ENCODE data around the gene MORC4. TPM values are rescaled to one million over a fixed set of nuclear protein-coding genes. Genes with fewer than 3 reads are reported as not detected.
"Not testable (repeated sequence)": the region's sequence is repeated elsewhere in the genome, so short reads cannot be mapped to it uniquely, and the experiment has no call there.

The MORC4 gene
- total RNA-seq, 2 experiments from 2014 or later, result 7.7 to 8.6 TPM

DNA sequence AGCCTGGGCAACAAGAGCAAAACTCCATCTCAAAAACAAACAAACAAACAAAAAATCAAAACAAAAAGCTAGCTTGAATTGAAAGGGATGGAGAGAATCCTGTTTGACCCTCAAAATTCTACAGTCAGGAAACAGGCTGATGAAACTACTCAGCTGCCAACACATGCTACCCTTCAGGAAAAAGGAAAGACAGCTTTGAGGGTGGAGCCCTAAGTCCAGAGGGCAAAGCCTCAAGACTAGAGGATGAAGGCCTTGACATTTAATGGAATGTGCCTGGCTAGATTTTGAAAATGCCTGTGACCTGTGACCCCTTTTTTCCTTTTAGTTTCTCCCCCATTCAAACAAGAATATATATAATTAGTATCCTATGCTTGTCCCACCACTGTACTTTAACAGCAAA lies 27.1 kb downstream of the MORC4 start:
- no peak for ATAC-seq (ENCODE audit: low read depth)
- peaks cover 3% of the 10 kb centered on the region for H3K9me3 Mint-ChIP-seq
- H3K27me3 Mint-ChIP-seq, result no peaks in the 10 kb centered on the region
- DNase-seq, result no peak
- H3K36me3 Mint-ChIP-seq, result peaks cover 13% of the 10 kb centered on the region
- POLR2A ChIA-PET, result no interaction called here
- no peak overlapping the region for H3K27ac Mint-ChIP-seq
- no peak overlapping the region for H3K4me3 Mint-ChIP-seq
- H3K4me1 Mint-ChIP-seq, result no peaks in the 10 kb centered on the region

DNA sequence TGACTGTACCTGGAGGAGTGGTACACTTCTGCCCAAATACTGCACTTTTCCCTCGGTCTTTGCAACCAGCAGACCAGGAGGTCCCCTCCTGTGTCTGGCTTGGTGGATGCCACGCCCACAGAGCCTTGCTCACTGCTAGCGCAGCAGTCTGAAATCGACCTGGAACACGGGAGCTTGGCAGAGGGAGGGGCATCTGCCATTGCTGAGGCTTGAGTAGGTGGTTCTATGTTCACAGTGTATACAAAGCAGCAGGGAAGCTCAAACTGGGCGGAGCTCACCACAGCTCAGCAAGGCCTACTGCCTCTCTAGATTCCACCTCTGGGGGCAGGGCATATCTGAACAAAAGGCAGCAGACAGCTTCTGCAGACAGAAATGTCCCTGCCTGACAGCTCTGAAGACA lies 33.5 kb downstream of the MORC4 start:
- H3K9me3 Mint-ChIP-seq; DNase-seq; H3K27me3 Mint-ChIP-seq; ATAC-seq (ENCODE audit: low read depth); H3K4me1 Mint-ChIP-seq; H3K27ac Mint-ChIP-seq; H3K4me3 Mint-ChIP-seq; POLR2A ChIA-PET: not testable (repeated sequence)
- peaks cover 21% of the 10 kb centered on the region for H3K36me3 Mint-ChIP-seq

DNA sequence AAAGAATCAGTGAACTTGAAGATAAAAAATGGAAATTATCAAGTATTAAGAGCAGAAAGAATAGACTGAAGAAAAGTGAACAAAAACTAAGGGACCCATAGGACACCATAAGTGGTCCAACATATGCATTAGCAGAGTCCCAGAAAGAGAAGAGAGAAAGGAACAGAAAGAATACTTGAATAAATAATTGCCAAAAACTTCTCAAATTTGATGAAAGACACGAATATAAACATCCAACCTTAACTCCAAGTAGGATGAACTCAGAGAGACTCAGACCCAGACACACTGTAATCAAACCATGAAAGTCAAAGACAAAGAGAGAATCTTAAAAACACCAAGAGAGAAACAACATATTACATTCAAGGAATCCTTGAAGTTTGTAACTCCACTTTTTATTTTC lies 35.7 kb downstream of the MORC4 start:
- Mint-ChIP-seq H3K36me3 (peaks cover 21% of the 10 kb centered on the region), H3K27me3 (no peaks in the 10 kb centered on the region), H3K9me3 (peaks cover 3% of the 10 kb centered on the region), H3K4me3 (no peak overlapping the region), H3K4me1 (no peaks in the 10 kb centered on the region), H3K27ac (no peak overlapping the region)
- no peak for ATAC-seq (ENCODE audit: low read depth)
- POLR2A ChIA-PET, result no interaction called here
- no peak for DNase-seq

DNA sequence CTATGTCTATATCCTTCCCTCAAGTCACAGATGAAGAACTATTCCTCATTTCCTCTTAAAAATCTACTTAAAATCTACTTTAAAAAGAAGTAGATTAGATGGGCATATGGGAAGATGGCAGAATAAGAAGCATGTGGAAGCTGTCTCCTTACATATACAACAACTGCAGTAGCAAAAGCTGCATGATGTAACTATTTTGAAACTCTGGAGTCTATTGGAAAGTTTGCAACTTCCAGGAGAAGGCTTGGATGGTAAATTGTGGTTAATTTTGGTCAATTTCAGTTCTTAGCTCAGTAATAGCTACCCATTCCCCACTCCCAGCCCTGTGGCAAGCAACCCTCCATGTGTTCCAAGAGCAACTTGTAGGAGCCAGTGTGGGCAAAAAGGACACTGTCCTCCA lies 36.9 kb downstream of the MORC4 start:
- Mint-ChIP-seq H3K9me3 (no peaks in the 10 kb centered on the region), H3K36me3 (peaks cover 12% of the 10 kb centered on the region), H3K27me3 (no peaks in the 10 kb centered on the region), H3K4me3 (no peak overlapping the region), H3K4me1 (no peaks in the 10 kb centered on the region), H3K27ac (no peak overlapping the region)
- ATAC-seq (ENCODE audit: low read depth) (no peak), DNase-seq (no peak)
- POLR2A ChIA-PET, result no interaction called here

DNA sequence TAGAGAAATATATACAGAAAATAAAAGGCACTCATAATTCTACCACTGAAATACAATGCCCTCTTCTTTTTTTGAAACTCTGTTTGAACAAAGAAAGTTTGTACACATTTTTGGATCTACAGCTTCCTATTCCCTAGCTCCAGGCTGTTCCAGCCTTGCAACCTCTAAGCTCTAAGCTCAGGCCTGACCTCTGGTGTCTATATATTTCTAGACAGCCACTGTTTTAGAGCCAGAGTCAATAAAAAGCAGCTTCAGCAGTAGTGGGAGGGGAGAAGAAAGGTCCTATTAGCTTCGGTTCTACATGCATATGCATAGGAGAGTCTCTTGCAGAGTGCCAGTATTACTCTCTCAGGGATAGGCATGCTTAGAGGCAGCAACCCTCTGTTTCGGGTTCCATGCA lies 40.1 kb downstream of the MORC4 start:
- Mint-ChIP-seq H3K4me1 (no peaks in the 10 kb centered on the region), H3K27ac (no peak overlapping the region), H3K4me3 (no peak overlapping the region), H3K36me3 (peaks cover 4% of the 10 kb centered on the region), H3K9me3 (no peaks in the 10 kb centered on the region), H3K27me3 (no peaks in the 10 kb centered on the region)
- DNase-seq (no peak), ATAC-seq (ENCODE audit: low read depth) (no peak)
- POLR2A ChIA-PET, result no interaction called here

DNA sequence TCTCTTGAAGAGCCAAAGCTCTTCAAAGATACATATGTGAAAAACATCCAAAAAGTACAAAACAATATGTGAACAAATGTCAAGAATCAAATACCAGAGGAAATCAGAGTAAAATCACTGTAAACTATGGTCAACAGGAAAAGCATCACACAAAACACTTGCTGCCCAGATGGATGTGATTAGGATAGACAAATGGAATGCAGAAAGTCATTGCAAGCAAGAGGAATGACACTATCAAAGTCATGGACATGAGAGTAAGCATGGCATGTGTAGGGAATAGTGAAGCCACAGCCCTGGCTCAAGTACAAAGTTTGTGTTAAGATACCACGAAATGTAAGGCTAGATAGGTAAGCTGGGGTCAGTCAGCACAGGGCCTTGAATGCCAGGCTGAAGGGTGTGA lies 42.2 kb downstream of the MORC4 start:
- Mint-ChIP-seq H3K27ac (no peak overlapping the region), H3K27me3 (no peaks in the 10 kb centered on the region), H3K36me3 (peaks cover 2% of the 10 kb centered on the region), H3K4me1 (no peaks in the 10 kb centered on the region), H3K4me3 (no peak overlapping the region), H3K9me3 (no peaks in the 10 kb centered on the region)
- POLR2A ChIA-PET, result no interaction called here
- ATAC-seq (ENCODE audit: low read depth) (no peak), DNase-seq (no peak)

DNA sequence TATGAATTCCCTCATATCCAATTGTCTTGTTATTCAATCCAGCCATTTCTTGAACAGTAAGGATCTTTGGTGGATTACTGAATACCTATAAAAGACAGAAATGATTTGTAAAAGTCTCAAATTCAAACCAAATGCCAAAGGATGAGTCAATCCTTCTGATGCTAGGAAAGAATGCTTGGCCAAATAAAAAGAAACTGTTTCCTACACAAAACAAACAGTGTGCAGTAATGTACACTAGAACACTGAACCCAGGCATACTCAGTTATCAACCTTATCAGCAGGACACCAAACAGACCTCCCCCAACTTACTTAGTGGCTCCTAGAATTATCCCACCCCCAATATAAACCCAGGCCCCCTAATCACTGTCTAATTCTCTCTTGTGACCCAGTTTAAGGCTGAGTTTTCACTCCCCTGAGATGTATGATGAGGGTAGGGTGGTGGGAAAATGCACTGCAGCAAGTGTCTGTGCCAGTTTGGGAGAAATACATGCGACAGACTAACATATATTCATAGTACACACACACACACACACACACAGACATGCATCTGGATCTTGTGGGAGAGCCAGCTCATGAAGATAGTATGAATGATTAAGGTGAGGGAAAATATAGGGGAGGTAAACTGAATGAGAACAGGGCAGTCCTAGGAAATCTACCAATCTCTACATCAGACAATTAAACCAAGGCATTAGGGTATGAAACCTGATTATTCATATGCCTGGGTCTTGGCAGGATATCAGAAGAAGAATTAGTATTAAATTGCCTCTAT lies 44.8 kb downstream of the MORC4 start:
- no peak for DNase-seq
- H3K27me3 Mint-ChIP-seq, result no peaks in the 10 kb centered on the region
- no peaks in the 10 kb centered on the region for H3K4me1 Mint-ChIP-seq

DNA sequence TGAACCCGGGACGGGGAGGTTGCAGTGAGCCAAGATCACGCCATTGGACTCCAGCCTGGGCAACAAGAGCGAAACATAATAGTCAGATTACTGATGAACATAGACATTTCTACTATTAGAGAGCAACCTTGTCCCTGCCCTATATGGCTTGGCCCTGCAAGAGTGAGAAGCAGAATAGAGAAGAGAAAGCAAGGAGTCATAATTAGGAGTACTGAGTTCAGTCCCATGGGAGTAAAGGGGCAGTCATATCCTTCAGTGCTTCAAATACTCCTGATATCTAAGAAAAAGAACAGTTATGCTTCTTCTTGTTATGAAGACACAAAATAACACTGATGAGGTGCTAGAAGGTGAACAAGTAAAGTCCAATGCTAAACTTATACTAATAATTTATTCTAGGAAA lies 46.0 kb downstream of the MORC4 start:
- POLR2A ChIA-PET, result no interaction called here
- Mint-ChIP-seq H3K27me3 (no peaks in the 10 kb centered on the region), H3K36me3 (peaks cover 2% of the 10 kb centered on the region), H3K4me3 (no peak overlapping the region), H3K27ac (no peak overlapping the region), H3K4me1 (no peaks in the 10 kb centered on the region), H3K9me3 (no peaks in the 10 kb centered on the region)
- DNase-seq (no peak), ATAC-seq (ENCODE audit: low read depth) (no peak)

More for the DNA sequence above, 44.8 kb downstream of the MORC4 start:
- ATAC-seq (ENCODE audit: low read depth), result no peak
- Mint-ChIP-seq H3K36me3 (peaks cover 2% of the 10 kb centered on the region), H3K9me3 (no peaks in the 10 kb centered on the region), H3K27ac (no peak overlapping the region), H3K4me3 (no peak overlapping the region)
- POLR2A ChIA-PET, result no interaction called here

DNA sequence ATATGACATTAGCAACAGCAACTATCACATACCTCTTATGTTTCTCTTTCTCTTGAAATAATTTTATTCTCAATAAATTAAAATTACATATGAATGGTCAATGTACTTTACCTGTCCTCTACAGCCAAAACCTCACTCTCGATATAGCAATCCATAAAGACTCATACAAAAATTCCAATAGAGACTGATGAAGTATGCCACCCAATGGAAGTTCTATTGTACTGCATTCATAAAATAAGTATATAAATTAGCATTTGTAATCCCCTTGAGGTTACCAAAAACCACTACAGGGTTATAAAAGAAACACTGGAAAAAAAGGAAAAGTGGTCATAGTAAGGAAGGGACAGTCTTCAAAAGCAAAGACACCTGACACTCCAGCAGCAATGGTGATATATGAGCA lies 47.0 kb downstream of the MORC4 start:
- Mint-ChIP-seq H3K27ac (no peak overlapping the region), H3K9me3 (no peaks in the 10 kb centered on the region), H3K36me3 (peaks cover 2% of the 10 kb centered on the region), H3K27me3 (no peaks in the 10 kb centered on the region), H3K4me1 (no peaks in the 10 kb centered on the region), H3K4me3 (no peak overlapping the region)
- ATAC-seq (ENCODE audit: low read depth) (no peak), DNase-seq (no peak)
- POLR2A ChIA-PET, result no interaction called here

DNA sequence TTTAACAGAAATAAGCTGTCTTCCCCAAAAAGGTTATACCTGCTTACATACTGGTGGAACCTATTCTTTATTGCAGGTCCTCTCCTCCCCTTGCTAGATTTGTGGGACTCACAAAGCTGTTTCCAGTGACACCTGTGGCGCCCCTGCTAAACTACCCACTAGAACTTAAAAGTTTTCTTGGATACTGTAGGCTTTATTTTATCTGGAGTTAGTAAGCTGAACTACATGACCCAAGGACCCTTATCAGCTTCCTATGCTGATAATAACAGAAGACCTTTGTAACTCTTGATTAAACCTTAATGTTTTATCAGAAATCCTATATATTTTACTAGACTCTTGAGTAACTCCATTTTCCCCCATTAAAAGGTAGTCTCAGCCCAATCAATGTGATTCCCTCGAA lies 47.5 kb downstream of the MORC4 start:
- no peaks in the 10 kb centered on the region for H3K4me1 Mint-ChIP-seq
- H3K27me3 Mint-ChIP-seq, result no peaks in the 10 kb centered on the region
- no peaks in the 10 kb centered on the region for H3K9me3 Mint-ChIP-seq
- POLR2A ChIA-PET, result no interaction called here
- no peak overlapping the region for H3K4me3 Mint-ChIP-seq
- ATAC-seq (ENCODE audit: low read depth) (no peak), DNase-seq (no peak)
- peaks cover 2% of the 10 kb centered on the region for H3K36me3 Mint-ChIP-seq
- no peak overlapping the region for H3K27ac Mint-ChIP-seq

DNA sequence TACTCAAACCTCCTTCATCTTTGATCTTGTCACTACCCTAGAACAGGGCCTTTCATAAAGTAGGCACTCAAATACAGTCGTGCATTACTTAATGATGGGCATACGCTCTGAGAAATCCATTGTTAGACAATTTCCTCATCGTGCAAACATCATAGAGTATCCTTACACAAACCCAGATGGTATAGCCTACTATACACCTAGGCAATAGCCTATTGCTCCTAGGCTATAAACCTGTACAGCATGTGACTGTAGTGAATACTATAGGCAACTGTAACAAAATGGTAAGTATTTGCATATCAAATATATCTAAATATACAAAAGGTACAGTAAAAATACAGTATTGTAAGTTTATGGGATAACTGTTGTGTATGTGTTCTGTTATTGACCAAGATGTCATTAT lies 47.9 kb downstream of the MORC4 start:
- ATAC-seq (ENCODE audit: low read depth), result no peak
- no peaks in the 10 kb centered on the region for H3K9me3 Mint-ChIP-seq
- POLR2A ChIA-PET, result interaction anchor here (0.7 kb wide), 1 partner anchor 15 kb away, joined by 7 read pairs; no protein-coding TSS in a partner anchor

DNA sequence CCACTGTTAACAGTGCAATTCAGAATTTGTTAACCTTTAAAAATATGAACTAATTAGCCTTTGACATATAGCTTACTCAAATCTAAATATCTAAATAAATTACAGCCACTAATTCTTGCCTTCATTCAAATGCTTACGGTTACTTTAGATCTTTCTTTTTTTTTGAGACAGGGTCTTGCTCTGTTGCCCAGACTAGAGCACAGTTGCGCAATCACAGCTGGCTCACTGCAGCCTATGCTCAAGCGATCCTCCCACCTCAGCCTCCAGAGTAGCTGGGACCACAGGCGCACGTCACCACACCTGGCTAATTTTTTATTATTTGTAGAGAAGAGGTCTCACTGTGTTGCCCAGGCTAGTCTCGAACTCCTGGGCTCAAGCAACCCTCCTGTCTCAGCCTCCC lies 48.8 kb downstream of the MORC4 start:
- H3K9me3 Mint-ChIP-seq, result no peaks in the 10 kb centered on the region
- no peaks in the 10 kb centered on the region for H3K4me1 Mint-ChIP-seq
- peaks cover 2% of the 10 kb centered on the region for H3K36me3 Mint-ChIP-seq
- H3K4me3 Mint-ChIP-seq, result no peak overlapping the region
- H3K27ac Mint-ChIP-seq, result no peak overlapping the region
- DNase-seq, result no peak
- H3K27me3 Mint-ChIP-seq, result no peaks in the 10 kb centered on the region
- POLR2A ChIA-PET, result interaction anchor here (0.7 kb wide), 1 partner anchor 14 kb away, joined by 7 read pairs; no protein-coding TSS in a partner anchor
- no peak for ATAC-seq (ENCODE audit: low read depth)

More for the DNA sequence above, 47.9 kb downstream of the MORC4 start:
- peaks cover 2% of the 10 kb centered on the region for H3K36me3 Mint-ChIP-seq
- no peaks in the 10 kb centered on the region for H3K4me1 Mint-ChIP-seq
- no peak overlapping the region for H3K27ac Mint-ChIP-seq
- no peaks in the 10 kb centered on the region for H3K27me3 Mint-ChIP-seq
- no peak overlapping the region for H3K4me3 Mint-ChIP-seq
- DNase-seq, result no peak

DNA sequence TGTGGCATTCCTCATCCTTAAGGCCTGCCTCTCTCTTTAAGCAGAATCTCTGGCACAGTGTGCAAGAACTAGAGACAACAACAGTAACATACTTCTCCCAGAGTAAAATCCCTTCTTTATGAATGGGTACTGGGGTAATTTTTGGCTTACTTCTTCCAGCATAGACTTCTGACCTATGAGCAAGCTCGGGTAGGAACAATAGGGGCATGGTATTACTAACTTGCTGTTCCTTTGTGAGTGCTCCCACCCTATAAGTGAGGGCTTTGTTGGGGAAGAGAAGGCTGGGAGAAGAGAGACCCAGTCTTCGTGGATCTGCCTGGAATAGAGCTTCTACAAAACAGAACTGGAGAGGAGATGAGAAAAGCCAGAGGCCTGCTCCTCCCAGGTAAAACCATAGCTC lies 49.6 kb downstream of the MORC4 start:
- Mint-ChIP-seq H3K27ac (no peak overlapping the region), H3K36me3 (peaks cover 2% of the 10 kb centered on the region), H3K4me3 (no peak overlapping the region), H3K4me1 (no peaks in the 10 kb centered on the region), H3K27me3 (no peaks in the 10 kb centered on the region), H3K9me3 (no peaks in the 10 kb centered on the region)
- POLR2A ChIA-PET, result no interaction called here
- DNase-seq (no peak), ATAC-seq (ENCODE audit: low read depth) (no peak)

DNA sequence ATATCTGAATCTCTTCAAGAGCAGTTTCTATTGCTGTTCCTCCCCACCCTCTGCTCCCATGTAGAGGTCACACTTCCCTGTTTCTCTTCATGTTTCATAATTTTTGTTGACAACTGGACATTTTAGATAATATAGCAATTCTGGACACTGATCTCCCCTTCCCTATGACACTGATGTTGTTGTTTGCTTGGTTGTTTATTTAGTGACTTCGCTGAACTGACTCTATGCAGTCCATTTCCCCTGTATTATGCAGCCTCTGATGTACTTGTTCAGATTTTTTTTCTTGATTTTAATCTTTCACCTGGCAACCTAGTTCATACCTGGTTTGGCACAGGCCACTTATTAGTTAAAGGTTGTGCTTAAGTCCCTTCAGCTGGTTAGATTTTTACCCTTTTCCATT lies 50.6 kb downstream of the MORC4 start:
- Mint-ChIP-seq H3K9me3 (no peaks in the 10 kb centered on the region), H3K4me3 (no peak overlapping the region), H3K4me1 (no peaks in the 10 kb centered on the region), H3K27me3 (no peaks in the 10 kb centered on the region), H3K27ac (no peak overlapping the region), H3K36me3 (peaks cover 2% of the 10 kb centered on the region)
- POLR2A ChIA-PET, result no interaction called here
- no peak for DNase-seq
- ATAC-seq (ENCODE audit: low read depth), result no peak

DNA sequence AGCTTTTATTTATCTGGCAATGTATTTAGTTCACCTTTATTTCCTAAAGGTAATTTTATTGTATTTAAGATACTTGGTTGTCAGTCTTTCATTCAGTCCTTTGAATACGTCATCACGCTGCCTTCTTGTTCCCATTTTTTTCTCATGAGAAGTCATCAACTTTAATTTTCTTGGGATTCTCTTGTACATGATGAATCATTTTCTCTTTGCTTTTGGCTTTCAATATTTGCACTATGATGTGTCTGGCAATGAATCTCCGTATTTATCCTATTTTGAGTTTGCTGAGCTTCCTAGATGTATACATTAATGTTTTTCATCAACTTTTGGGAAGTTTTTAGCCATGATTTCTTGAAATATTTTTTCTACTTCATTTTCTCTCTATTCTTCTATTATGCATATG lies 51.4 kb downstream of the MORC4 start:
- DNase-seq (no peak), ATAC-seq (ENCODE audit: low read depth) (no peak)
- H3K4me3 Mint-ChIP-seq, result no peak overlapping the region
- no peaks in the 10 kb centered on the region for H3K27me3 Mint-ChIP-seq
- H3K36me3 Mint-ChIP-seq, result peaks cover 2% of the 10 kb centered on the region
- no peaks in the 10 kb centered on the region for H3K4me1 Mint-ChIP-seq
- POLR2A ChIA-PET, result no interaction called here
- no peaks in the 10 kb centered on the region for H3K9me3 Mint-ChIP-seq
- H3K27ac Mint-ChIP-seq, result no peak overlapping the region
